Measurements from ENCODE around the gene HAND1.

HAND1 gene

GRCh38 chr5:154477382-154478223 lies 424 bp downstream of the HAND1 start:
- no peak for DNase-seq

- no peak for DNase-seq
Observed at GRCh38 chr5:154476354-154477205, 1.4 kb downstream of the HAND1 start.

GRCh38 chr5:154475591-154476353 lies 2.3 kb downstream of the HAND1 start:
- no peak for DNase-seq

DNA sequence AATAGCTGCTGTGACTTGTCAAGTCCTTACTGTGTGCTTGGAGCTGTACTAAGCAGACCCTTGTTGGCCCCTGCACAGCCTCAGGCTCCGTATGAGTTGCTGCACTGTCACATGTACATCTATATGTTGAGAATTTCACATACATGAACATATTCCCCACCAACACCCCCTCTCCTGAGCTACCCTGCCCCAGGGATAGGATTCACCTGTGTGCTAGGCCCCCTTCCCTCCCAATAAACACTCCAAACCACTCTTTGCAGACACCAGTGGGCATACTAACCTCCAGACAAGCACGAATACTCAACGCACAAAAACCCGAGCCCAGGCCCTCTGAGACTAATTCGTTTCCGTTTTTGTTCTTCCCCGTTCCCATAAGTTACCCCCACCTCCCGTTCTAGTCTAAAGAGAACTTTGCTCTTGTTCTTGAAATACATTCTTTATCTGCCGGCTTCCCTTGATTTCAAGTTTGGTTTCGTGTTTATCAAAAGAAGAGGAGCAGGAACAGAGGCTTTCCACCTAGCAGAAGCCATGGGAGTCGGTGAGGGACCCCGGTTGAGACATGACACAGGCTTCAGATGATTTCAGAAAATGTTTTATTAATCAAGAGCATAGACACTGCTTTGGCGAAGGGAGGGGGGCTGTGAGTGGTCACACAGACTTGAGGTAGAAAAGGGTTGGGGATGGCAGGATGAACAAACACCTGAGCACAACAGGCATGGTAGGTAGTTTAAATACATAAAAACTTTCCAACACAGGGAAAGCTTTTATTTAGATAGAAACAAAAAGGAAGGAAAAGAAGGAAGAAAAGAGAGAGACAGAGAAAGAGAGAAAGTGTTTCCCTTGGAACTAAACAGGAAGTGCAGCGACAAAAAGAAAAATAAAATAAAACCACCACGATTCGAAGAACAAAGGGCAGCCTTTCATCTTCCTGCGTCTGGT lies 3.4 kb downstream of the HAND1 start:
- no peak for DNase-seq

DNA sequence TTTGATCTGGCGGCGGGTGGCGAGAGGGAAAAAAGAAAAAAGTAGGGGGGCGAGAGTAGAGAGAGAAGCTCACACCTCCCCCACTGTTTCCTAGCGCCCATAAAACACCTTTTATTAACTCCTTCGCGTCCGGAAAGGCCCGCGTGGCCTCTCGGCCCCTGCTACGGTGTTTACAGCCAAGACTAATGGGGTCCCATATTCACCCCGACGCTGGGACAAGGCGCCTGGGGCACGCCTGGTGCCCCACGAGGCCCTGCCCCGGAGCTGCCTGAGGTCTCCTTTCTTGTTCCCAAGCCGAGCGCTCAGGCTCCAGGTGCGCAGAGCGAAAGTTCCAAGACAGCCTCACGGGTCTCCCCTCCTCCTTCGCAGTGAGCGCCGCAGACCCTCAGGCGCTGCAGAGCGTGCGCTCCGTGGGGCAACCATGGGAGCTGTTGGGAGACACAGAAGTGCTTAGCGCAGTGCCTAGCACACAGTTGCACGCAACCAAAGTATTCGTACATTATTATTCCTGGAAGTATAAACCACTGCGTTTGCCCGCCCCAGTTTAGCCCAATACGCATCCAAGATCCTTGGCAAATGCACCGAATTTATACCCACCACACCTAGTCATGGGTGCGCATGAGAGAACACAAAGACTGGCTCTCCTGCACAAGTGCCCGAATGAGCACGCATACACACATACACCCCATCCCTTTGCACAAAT lies 4.3 kb downstream of the HAND1 start:
- no peak for DNase-seq

DNA sequence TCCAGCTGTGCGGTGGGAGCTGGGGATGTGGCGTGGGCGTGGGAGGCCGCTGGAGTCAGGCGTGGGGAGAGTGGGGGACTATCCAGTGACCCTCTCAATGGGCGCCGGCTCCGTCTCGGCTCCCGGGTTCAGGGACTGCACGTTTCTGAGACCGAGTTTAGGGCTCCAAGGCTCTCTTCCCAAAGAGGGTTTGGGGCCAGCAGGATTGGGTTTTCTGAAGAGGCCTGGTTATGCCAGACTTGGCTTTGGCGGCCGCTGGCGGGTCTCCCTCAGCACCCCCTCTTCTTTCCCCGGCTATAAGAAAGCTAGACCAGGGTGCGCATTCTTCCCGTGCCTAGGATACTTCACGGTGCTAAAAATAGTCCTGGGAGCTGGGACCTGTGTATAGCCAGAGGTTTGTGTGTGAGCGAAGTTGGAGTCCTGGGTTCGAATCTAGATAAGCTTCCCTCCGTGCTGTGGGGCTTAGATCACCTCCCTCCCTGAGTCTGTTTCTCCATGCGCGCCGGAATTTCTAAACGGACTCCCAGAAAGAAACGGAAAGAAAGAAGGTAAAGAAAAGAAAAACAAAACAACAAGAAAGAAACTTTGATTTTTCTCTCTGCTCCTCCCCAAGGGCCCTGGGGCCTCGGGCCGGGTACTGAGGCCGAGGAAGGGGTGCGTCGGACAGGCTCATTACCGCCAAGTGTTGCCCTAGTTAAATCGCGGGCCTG lies 5.0 kb downstream of the HAND1 start:
- DNase-seq, result no peak

DNA sequence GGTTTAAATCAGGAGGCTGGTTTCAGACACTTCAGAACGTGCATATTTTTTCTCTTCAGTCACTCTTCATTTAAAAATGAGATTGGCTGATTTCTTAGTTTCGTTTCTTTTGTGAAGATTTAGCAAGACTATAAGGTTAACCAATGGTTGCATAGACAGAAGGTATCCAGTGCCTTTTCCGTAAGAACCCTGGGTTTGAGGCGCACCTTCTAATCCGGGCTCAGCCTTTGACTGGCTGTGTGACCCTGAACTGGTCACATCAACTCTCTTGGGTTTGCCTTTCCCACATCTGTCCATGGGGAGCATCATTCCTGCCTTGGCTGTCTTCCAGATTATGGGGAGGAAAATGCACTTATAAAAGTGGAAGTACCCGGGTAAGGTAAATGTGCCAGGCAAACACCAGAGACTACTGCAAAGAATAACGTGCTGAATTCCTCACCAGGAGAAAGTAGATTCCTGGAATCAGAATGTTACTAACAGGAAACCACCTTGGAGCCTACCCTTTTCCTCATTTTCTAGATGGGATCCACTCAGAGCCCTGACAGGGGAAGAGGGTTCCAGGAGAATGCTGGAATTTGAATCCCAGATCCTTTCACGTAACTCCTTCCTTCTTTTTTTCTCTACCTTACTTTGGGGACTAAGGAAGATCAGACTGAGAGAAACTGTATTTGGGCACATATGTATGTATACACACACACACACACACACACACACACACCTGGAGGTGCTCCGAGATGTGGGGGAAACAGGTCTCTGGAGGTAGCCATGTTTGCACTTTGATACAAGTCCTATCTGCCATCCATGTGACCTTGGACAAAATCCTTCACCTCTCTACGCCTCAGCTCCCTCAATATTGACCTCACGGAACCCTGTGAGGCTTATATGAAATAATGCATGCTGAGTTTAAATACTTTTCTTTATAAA lies 6.8 kb downstream of the HAND1 start:
- DNase-seq, result no peak

DNA sequence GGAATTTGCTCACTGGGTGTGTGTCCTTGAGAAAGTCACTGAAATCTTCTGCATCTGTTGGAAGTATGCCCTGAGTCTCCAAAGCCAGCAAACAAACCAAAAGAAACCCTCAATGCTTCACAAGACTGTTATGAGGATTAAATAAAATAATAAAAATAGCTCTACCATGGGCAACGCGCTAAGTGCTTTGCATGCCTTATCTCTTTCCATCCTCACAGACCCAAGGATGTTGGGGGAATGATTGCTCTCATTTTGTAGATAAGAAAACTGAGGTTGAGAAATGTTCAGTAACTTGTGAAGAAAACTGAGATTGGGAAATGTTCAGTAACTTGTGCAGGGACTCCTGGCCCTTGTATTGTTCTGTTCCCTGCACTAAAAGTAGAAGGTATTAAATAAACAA lies 7.9 kb downstream of the HAND1 start:
- DNase-seq, result no peak

DNA sequence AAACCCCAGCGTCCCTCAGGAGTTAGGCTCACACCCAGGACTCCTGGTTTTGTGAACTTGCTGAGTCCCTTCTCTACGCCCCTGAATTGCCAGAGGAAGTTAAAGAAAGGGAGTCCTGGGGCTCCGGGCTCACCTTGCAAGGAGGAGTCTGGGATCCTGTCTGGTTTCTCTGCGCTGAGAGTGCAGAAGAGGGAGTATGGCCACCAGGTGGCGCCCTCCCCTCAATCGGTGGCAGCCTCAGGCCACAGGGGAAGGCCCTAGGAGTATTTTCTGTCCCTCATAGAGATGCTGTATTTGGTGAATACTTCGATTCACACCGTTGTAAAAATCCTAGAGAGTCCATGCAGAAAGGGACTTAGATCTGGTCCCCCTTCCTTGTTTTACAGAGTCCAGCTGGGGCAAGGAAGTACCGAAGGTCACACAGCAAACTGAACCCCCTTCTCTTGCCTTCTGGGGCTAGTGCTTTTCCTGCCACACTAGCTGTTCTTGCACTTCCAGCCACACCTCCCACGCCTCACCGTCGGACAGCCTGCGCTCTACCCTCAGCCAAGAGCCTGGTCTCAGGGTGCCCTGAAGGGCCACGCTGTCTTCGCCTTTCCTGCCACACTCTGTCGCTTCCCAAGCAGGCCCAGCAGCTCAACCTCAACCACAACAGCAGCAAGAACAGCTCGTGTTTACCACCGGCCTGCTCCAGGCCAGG lies 10.2 kb downstream of the HAND1 start:
- peak; percentile 38 for DNase-seq

DNA sequence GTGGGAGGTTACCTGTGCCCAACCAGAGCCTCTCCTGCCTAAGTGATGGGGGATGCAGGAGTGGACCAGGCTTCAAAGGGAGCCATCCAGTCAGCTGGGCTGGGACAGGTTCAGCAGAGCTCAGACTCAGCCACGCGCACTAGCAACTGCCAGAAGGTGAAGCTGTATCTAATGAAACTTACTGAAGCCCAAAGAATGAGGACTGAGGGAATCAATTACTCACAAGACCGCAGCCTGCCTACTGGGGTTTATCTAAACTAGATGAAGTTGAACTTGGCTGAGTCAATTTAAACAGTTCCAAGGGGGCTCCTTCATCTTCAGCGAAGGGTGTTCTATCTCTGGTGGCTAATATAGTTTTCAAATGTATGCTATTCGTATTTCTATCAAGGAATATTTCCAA lies 11.4 kb downstream of the HAND1 start:
- no peak for DNase-seq

- no peak for DNase-seq
Observed at GRCh38 chr5:154466147-154466546, 11.9 kb downstream of the HAND1 start.

GRCh38 chr5:154465169-154465568 lies 12.9 kb downstream of the HAND1 start:
- no peak for DNase-seq

GRCh38 chr5:154464438-154464837 lies 13.6 kb downstream of the HAND1 start:
- no peak for DNase-seq

DNA sequence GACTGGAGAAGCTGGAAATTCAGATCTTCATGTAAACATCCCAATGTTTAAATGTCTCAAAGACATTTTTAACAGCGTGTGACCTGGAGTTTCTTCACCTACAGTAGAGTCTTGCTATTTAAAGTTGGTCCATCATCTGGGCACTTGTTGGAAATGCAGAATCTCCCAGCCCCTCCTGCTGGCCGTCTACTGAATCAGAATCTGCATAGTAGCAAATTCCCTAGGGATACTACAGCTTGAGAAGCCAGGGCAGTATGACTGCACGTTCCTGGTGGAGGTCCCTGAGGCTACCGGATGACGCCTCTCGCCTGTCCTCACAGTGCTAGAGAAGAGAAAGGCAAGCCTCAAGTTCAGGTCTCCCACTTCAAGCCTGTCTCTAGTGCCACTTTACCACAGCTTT lies 16.5 kb downstream of the HAND1 start:
- no peak for DNase-seq

- no peak for DNase-seq
Observed at GRCh38 chr5:154460172-154460571, 17.9 kb downstream of the HAND1 start.

DNA sequence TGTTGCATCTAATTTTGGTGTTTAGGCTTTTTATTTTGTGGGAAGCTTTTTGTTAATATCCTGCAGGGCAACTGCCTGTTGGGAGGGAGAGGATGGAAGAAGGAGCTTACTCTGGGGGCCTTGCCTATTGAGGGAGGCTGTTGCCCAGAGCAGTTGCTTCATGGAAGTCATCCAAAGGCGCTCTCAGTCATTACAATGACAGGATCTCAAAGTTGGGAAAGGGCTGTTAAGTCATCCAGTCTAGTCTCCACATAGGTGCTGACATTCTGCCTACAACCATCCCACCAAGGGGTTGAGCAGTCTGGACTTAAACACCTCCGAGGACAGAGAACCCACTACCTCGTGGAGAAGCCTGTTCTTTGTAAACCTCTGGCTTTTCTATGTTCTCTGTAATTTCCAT lies 19.0 kb downstream of the HAND1 start:
- DNase-seq, result no peak

GRCh38 chr5:154456540-154456939 lies 21.5 kb downstream of the HAND1 start:
- DNase-seq, result no peak

- no peak for DNase-seq
Observed at GRCh38 chr5:154455585-154455984, 22.4 kb downstream of the HAND1 start.

- DNase-seq, result no peak
Observed at GRCh38 chr5:154451957-154452356, 26.1 kb downstream of the HAND1 start.
